OCI-LY1 (cell line): ENCODE data around the gene STAT5B.
"Not testable (repeated sequence)": the region's sequence is repeated elsewhere in the genome, so short reads cannot be mapped to it uniquely, and the experiment has no call there.

ENCODE experiments used
- CTCF ChIP-seq: fragments of 200-600 bp; sonication (generic), shearing (Covaris generic); IDR thresholded peaks from 2 replicates; pipeline ENCODE4 v1.5.1; 2017; ENCODE audit warnings: mild to moderate bottlenecking, antibody characterized with exemption, low read length, moderate library complexity, mixed read lengths
- EZH2 ChIP-seq: fragments of 200-600 bp; sonication (generic), shearing (Covaris generic); IDR thresholded peaks from 2 replicates; pipeline ENCODE4 v1.8.0; 2017; ENCODE audit warnings: borderline replicate concordance, mixed run types, mild to moderate bottlenecking, antibody characterized with exemption, low read length, moderate library complexity, mixed read lengths

- not testable (repeated sequence) for TF ChIP-seq CTCF, EZH2
Observed at GRCh38 chr17:42299913-42300312, 23.7 kb upstream of the STAT5B start.
